AG04450 (cell line): ENCODE measurements around the gene OSBPL8. TPM values are rescaled to one million over a fixed set of nuclear protein-coding genes. Genes with fewer than 3 reads are reported as not detected.
"Not testable (repeated sequence)": the region's sequence is repeated elsewhere in the genome, so short reads cannot be mapped to it uniquely, and the experiment has no call there.

Source experiments
- CTCF ChIA-PET: fragments of 300-600, 350-600 bp; formaldehyde crosslinking; extraction: SDS; loops from one replicate; lab custom pipeline; 2022; ENCODE audit warnings: antibody characterized with exemption, inconsistent platforms; lab: Charles Lee
- POLR2A ChIA-PET: fragments of 350-600 bp; formaldehyde crosslinking; extraction: SDS; loops from one replicate; lab custom pipeline; 2021; ENCODE audit warnings: antibody characterized with exemption, inconsistent platforms; lab: Yijun Ruan, JAX
- DNase-seq: peaks from one replicate; pipeline ENCODE4 v3.0.0-alpha.2; 2011; ENCODE audit warnings: low read depth, low spot score
- H3K27ac ChIP-seq: one replicate; pipeline ENCODE4 v1.5.1; 2012; ENCODE audit warnings: low read depth, low read length, control low read depth
- H3K27me3 ChIP-seq: one replicate; pipeline ENCODE4 v1.6.0; 2012; ENCODE audit warnings: low read length; ENCODE audit not compliant: control insufficient read depth, insufficient read depth
- H3K4me3 ChIP-seq: 2 replicates; pipeline ENCODE4 v1.5.1; 2011; ENCODE audit warnings: mild to moderate bottlenecking, low read depth, low read length, control low read depth
- H3K9me3 ChIP-seq: 2 replicates; pipeline ENCODE4 v1.5.1; 2012; ENCODE audit warnings: low read length; ENCODE audit not compliant: control insufficient read depth, insufficient read depth
- polyA plus RNA-seq: library from polyadenylated mRNA; depleted of rRNA; stranded (reverse); fragments of >200 nt; gene quantifications from 2 replicates; pipeline ENCODE4 v1.2.3, GENCODE V29; 2011
- TF ChIP-seq, protein P1 (sequence below): IDR thresholded peaks from 2 replicates; pipeline ENCODE4 v1.5.1; 2011; ENCODE audit warnings: low read depth, low read length, control low read depth, inconsistent platforms

Gene OSBPL8
- polyA plus RNA-seq, 1 experiment, result 64.5 TPM

DNA sequence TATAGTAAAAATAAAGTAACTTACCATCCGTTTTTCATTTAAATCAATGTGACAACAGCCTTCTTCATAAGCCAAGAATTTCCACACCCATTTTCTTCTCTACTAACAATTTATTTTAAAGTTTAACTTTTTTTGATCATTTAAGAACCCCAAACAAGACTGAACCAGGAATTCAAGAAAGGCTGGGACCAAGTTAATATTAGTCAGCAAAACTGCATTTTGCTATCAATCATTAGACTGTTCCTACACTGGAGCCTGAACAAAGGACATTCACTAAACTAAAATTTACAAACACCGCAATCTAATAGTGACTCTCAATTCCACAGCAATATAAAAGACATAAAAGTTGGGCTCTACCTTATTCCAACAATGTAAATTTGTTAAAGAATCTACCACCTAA lies 73.6 kb downstream of the OSBPL8 start:
- Histone ChIP-seq H3K27ac (no peak overlapping the region), H3K27me3 (no peaks in the 10 kb centered on the region), H3K4me3 (no peak overlapping the region), H3K9me3 (peaks cover 5% of the 10 kb centered on the region)
- CTCF ChIA-PET, result no interaction called here
- POLR2A ChIA-PET, result no interaction called here
- TF ChIP-seq, protein P1, sequence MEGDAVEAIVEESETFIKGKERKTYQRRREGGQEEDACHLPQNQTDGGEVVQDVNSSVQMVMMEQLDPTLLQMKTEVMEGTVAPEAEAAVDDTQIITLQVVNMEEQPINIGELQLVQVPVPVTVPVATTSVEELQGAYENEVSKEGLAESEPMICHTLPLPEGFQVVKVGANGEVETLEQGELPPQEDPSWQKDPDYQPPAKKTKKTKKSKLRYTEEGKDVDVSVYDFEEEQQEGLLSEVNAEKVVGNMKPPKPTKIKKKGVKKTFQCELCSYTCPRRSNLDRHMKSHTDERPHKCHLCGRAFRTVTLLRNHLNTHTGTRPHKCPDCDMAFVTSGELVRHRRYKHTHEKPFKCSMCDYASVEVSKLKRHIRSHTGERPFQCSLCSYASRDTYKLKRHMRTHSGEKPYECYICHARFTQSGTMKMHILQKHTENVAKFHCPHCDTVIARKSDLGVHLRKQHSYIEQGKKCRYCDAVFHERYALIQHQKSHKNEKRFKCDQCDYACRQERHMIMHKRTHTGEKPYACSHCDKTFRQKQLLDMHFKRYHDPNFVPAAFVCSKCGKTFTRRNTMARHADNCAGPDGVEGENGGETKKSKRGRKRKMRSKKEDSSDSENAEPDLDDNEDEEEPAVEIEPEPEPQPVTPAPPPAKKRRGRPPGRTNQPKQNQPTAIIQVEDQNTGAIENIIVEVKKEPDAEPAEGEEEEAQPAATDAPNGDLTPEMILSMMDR, result no peak
- no peak for DNase-seq

- TF ChIP-seq, protein P1, result no peak
- no peaks in the 10 kb centered on the region for H3K9me3 ChIP-seq
- ChIA-PET POLR2A (no interaction called here), CTCF (no interaction called here)
- H3K27ac ChIP-seq, result no peak overlapping the region
- no peaks in the 10 kb centered on the region for H3K27me3 ChIP-seq
- no peak overlapping the region for H3K4me3 ChIP-seq
- DNase-seq, result no peak
These were observed 78.8 kb downstream of the OSBPL8 start for GRCh38 chr12:76480796-76481195.

DNA sequence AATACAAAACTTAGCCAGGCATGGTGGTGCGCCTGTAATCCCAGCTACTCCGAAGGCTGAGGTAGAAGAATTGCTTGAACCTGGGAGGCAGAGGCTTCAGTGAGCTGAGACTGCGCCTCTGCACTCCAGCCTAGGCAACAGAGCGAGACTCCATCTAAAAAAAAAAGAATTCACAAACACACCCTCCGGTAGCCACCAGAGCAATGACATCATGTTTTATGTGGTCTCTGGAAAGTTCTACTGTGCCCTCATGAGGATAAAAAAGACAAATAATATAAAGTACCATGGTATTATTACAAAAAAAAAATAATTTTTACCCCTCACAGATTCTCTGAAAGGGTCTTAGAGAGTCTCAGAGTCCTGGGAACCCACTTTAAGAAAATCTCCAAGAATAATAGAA lies 81.5 kb downstream of the OSBPL8 start:
- Histone ChIP-seq H3K27ac (no peak overlapping the region), H3K27me3 (no peaks in the 10 kb centered on the region), H3K9me3 (no peaks in the 10 kb centered on the region), H3K4me3 (no peak overlapping the region)
- no peak for DNase-seq
- ChIA-PET POLR2A (no interaction called here), CTCF (no interaction called here)
- TF ChIP-seq, protein P1, result no peak

- POLR2A ChIA-PET, result not testable (repeated sequence)
These were observed 86.7 kb downstream of the OSBPL8 start for GRCh38 chr12:76472862-76473261.

GRCh38 chr12:76471579-76471978 lies 88.0 kb downstream of the OSBPL8 start:
- no peaks in the 10 kb centered on the region for H3K27me3 ChIP-seq
- TF ChIP-seq, protein P1, result no peak
- H3K27ac ChIP-seq, result no peak overlapping the region
- DNase-seq, result no peak
- ChIA-PET CTCF (no interaction called here), POLR2A (no interaction called here)
- no peak overlapping the region for H3K4me3 ChIP-seq
- no peaks in the 10 kb centered on the region for H3K9me3 ChIP-seq

More at GRCh38 chr12:76472862-76473261, 86.7 kb downstream of the OSBPL8 start:
- DNase-seq, H3K9me3 ChIP-seq, H3K27ac ChIP-seq, CTCF ChIA-PET, H3K27me3 ChIP-seq, H3K4me3 ChIP-seq: not testable (repeated sequence)
